Psoas muscle (tissue), 8 donors: ENCODE data around the gene SLFN12. TPM values are rescaled to one million over a fixed set of nuclear protein-coding genes. Genes with fewer than 3 reads are reported as not detected.

ENCODE experiments used
- ATAC-seq, 4 donors: fragments of 200-7000 bp; cut with Tn5 transposase; one replicate each; pipeline ENCODE4 v1.9.1; 2020; ENCODE audit warnings: moderate library complexity in 3 of 4, mild to moderate bottlenecking in 2 of 4
- DNase-seq, 2 donors: peaks; one replicate each; pipeline ENCODE4 v3.0.0-alpha.2; 2020
- H3K27ac ChIP-seq: fragments of 200-600 bp; one replicate; pipeline ENCODE4 v1.8.0; 2022
- H3K27me3 ChIP-seq, 3 donors: fragments of 200-600 bp in 1 of 3; one replicate each; pipeline versions ENCODE4 v1.6.1 to v1.8.0; 2013 to 2022; ENCODE audit warnings: low read length in 2 of 3, mild to moderate bottlenecking in 2 of 3, moderate library complexity in 1 of 3; ENCODE audit not compliant: insufficient read depth in 3 of 3
- H3K36me3 ChIP-seq, 2 donors: fragments of 200-600 bp in 1 of 2; one replicate each; pipeline versions ENCODE4 v1.6.1 to v1.8.0; 2013 to 2022; ENCODE audit warnings: low read depth in 1 of 2, mild to moderate bottlenecking in 1 of 2, moderate library complexity in 1 of 2; ENCODE audit not compliant: insufficient read depth in 1 of 2
- H3K4me1 ChIP-seq: fragments of 200-600 bp; one replicate; pipeline ENCODE4 v1.8.0; 2022
- H3K4me3 ChIP-seq: fragments of 200-600 bp; one replicate; pipeline ENCODE4 v1.8.0; 2022; ENCODE audit warnings: mild to moderate bottlenecking
- H3K9me3 ChIP-seq: fragments of 200-600 bp; one replicate; pipeline ENCODE4 v1.8.0; 2022
- WGBS, 3 donors: extraction: QIAGEN DNeasy Blood & Tissue Kit; methylation state at CpG; one replicate each; pipeline versions ENCODE4 v1.1.6 to v1.1.7; 2013; 5-methylcytosine and 5-hydroxymethylcytosine counted together
- intact Hi-C, 2 donors: fragments of 100-400 bp; cut with DNase I; formaldehyde crosslinking; loops; one replicate each; pipeline versions ENCODE4 v1.11.0 to v1.14.2; 2022
- polyA plus RNA-seq, 3 donors: library from polyadenylated mRNA; stranded (reverse); fragments of 200-250 nt; gene quantifications; one replicate each; pipeline ENCODE4 v1.2.3, GENCODE V29; 2013
- total RNA-seq, 4 donors: library from RNA; stranded (reverse); fragmentation: NEBNext Ultra II Directional in 2 of 4; extraction: Animal tissue kit (Norgen Biotek cat#: 25700) in 2 of 4; gene quantifications; one replicate each; pipeline versions ENCODE4 v1.2.1 to v1.2.4, GENCODE V29; 2021 to 2023
- TF ChIP-seq, protein P1 (sequence below): fragments of 200-600 bp; IDR thresholded peaks from one replicate; pipeline ENCODE4 v1.8.0; 2022; ENCODE audit warnings: antibody characterized with exemption
- donor health status: healthy with polysubstance abuse.
- donor health status: DM: no; HTN: no; CAD: no; lungs with moderate emphysema.
- donor health status: Bipolar disorder and iron deficiency.
- donor health status: healthy.
- donor health status: DM: yes; HTN: yes; CAD: no.
- donor health status: DM: no; HTN: no; CAD: no.
- donor health status: DM: no; HTN: no; CAD: no.
- donor health status: DM: yes; HTN: yes; CAD: no.

Gene SLFN12
- total and polyA plus RNA-seq, 7 donors, result 0.34 to 3.8 (median 1.3) TPM

DNA sequence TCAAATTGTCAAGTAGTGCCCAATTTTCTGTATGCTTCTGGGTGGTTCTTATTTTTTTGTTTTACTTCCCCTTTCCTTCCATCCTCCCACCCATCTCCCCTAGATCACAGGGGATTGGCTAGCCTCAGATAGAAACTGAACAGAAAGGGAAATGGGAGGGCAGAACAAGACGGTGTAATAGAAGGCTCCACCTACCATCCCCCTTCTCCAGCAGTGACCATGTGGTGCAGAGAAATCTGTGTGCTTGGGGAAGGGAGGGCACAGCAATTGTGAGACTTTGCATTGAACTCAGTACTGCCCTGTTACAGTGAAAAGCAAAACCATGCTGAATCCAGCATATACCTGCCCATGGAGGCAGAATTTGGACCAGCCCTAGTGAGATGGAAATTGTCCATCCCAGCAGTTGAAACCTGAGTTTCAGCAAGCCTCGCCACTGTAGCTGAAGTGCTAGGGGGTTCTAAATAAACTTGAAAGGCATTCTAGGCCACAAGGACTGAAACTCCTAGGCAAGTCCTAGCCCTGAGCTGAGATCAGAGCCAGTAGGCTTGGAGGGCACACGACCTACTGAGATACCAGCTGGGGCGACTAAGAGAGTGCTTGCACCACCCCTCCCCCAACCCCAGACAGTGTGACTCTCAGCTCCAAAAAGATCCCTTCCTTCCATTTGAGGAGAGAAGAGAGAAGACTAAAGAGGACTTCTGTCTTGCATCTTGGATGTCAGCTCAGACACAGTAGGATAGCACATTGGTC, 64.0 kb downstream of the SLFN12 start:
- no peak overlapping the region for H3K27ac ChIP-seq
- DNase-seq (no peak), ATAC-seq (peak in 1 of 4 donors; percentile 44)
- H3K4me1 ChIP-seq, result no peaks in the 10 kb centered on the region
- H3K4me3 ChIP-seq, result no peak overlapping the region
- WGBS, 3 donors, result 38 to 59% (median 42%) methylated on average over 3 to 4 of the region's 4 CpGs
- intact Hi-C loops, result no loop called here
- H3K36me3 ChIP-seq, result peaks cover 0 to under 1% of the 10 kb centered on the region in 2 donors
- H3K27me3 ChIP-seq, result peaks cover 0 to 40% (median 3%) of the 10 kb centered on the region in 3 donors
- TF ChIP-seq, protein P1, sequence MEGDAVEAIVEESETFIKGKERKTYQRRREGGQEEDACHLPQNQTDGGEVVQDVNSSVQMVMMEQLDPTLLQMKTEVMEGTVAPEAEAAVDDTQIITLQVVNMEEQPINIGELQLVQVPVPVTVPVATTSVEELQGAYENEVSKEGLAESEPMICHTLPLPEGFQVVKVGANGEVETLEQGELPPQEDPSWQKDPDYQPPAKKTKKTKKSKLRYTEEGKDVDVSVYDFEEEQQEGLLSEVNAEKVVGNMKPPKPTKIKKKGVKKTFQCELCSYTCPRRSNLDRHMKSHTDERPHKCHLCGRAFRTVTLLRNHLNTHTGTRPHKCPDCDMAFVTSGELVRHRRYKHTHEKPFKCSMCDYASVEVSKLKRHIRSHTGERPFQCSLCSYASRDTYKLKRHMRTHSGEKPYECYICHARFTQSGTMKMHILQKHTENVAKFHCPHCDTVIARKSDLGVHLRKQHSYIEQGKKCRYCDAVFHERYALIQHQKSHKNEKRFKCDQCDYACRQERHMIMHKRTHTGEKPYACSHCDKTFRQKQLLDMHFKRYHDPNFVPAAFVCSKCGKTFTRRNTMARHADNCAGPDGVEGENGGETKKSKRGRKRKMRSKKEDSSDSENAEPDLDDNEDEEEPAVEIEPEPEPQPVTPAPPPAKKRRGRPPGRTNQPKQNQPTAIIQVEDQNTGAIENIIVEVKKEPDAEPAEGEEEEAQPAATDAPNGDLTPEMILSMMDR, result no peak
- no peaks in the 10 kb centered on the region for H3K9me3 ChIP-seq

GRCh38 chr17:35361027-35361426, 71.3 kb downstream of the SLFN12 start:
- Histone ChIP-seq H3K4me1 (no peaks in the 10 kb centered on the region), H3K27ac (no peak overlapping the region), H3K4me3 (no peak overlapping the region), H3K27me3 (peaks cover 0 to 11% (median 3%) of the 10 kb centered on the region in 3 donors), H3K9me3 (no peaks in the 10 kb centered on the region), H3K36me3 (peaks cover 0 to 17% of the 10 kb centered on the region in 2 donors)
- TF ChIP-seq, protein P1, result no peak
- DNase-seq (no peak), ATAC-seq (no peak)
- intact Hi-C loops, result no loop called here
- WGBS, 3 donors, result 31 to 67% (median 43%) methylated on average over 1 of the region's 1 CpG

Other genes starting within 250 kb of the SLFN12 start
- gene SLC35G3, start 238.1 kb downstream of the SLFN12 start, total RNA-seq, result not detected
- not detected for gene SLC35G3, start 238.1 kb downstream of the SLFN12 start, polyA plus RNA-seq
- 10 to 100 TPM; 14.5 to 23.7 (median 20.0) TPM for gene SLFN5, start 189.4 kb downstream of the SLFN12 start, total RNA-seq
- 1 to 10 TPM; 1.7 to 9.4 (median 2.0) TPM for gene SLFN5, start 189.4 kb downstream of the SLFN12 start, polyA plus RNA-seq
- gene SLFN11, start 58.9 kb downstream of the SLFN12 start, total RNA-seq, result 10 to 100 TPM in 1 of 4 donors, 1 to 10 TPM in 3; 6.9 to 11.3 (median 8.8) TPM
- gene SLFN11, start 58.9 kb downstream of the SLFN12 start, polyA plus RNA-seq, result 1 to 10 TPM; 1.8 to 7.0 (median 3.4) TPM
- gene SLFN13, start 16.3 kb upstream of the SLFN12 start, total RNA-seq, result 1 to 10 TPM; 1.1 to 3.2 (median 1.9) TPM
- gene SLFN13, start 16.3 kb upstream of the SLFN12 start, polyA plus RNA-seq, result under 1 TPM; 0.13 to 0.35 (median 0.27) TPM
- gene SLFN12L, start 105.2 kb upstream of the SLFN12 start, total RNA-seq, result under 1 TPM in 3 of 4 donors, not detected in 1; 0.17 to 0.30 (median 0.26) TPM
- gene SLFN12L, start 105.2 kb upstream of the SLFN12 start, polyA plus RNA-seq, result under 1 TPM; 0.03 to 0.10 (median 0.09) TPM
- gene SLFN14, start 128.3 kb upstream of the SLFN12 start, total RNA-seq, result under 1 TPM in 1 of 4 donors, not detected in 3; 0.12 TPM
- gene SLFN14, start 128.3 kb upstream of the SLFN12 start, polyA plus RNA-seq, result under 1 TPM in 1 of 3 donors, not detected in 2; 0.01 TPM
- 10 to 100 TPM in 1 of 4 donors, 1 to 10 TPM in 3; 4.1 to 11.7 (median 6.6) TPM for gene PEX12, start 146.1 kb upstream of the SLFN12 start, total RNA-seq
- gene PEX12, start 146.1 kb upstream of the SLFN12 start, polyA plus RNA-seq, result 10 to 100 TPM in 1 of 3 donors, 1 to 10 TPM in 2; 3.1 to 11.5 (median 3.6) TPM
- gene AP2B1, start 154.8 kb upstream of the SLFN12 start, total RNA-seq, result 10 to 100 TPM; 63.2 to 92.4 (median 84.7) TPM
- gene AP2B1, start 154.8 kb upstream of the SLFN12 start, polyA plus RNA-seq, result 10 to 100 TPM; 20.0 to 44.7 (median 37.5) TPM